HepG2 (cell line): ENCODE results near the gene ENKUR. TPM values are rescaled to one million over a fixed set of nuclear protein-coding genes. Genes with fewer than 3 reads are reported as not detected.

Experiments
- ATF4 ChIP-seq, 2 experiments: fragments of 450-650 bp in 1 of 2; sonication (generic) in 1 of 2; formaldehyde crosslinking; IDR thresholded peaks; 2 replicates each; pipeline versions ENCODE4 v1.5.0 to v1.8.0; 2020 to 2022; ENCODE audit warnings: mild to moderate bottlenecking in 1 of 2, missing genetic modification reagents in 1 of 2
- HOXA9 ChIP-seq: sonication (generic); formaldehyde crosslinking; IDR thresholded peaks from 2 replicates; pipeline ENCODE4 v1.8.1; 2022; ENCODE audit warnings: missing genetic modification reagents, mild to moderate bottlenecking, moderate library complexity, borderline replicate concordance
- KDM2A ChIP-seq: sonication (generic); formaldehyde crosslinking; IDR thresholded peaks from 2 replicates; pipeline ENCODE4 v1.4.0; 2020; ENCODE audit warnings: low read depth, missing genetic modification reagents, borderline replicate concordance
- MBNL3 ChIP-seq: fragments of 250-450 bp; sonication (Bioruptor Pico); conservative IDR thresholded peaks from 2 replicates; pipeline ENCODE4 v1.8.0; 2022; ENCODE audit warnings: mild to moderate bottlenecking, inconsistent platforms
- NFE2 ChIP-seq: sonication (generic); formaldehyde crosslinking; IDR thresholded peaks from 2 replicates; pipeline ENCODE4 v1.4.0; 2020; ENCODE audit warnings: missing genetic modification reagents
- NFKBIZ ChIP-seq: IDR thresholded peaks from 2 replicates; pipeline ENCODE4 v1.6.1; 2018; ENCODE audit warnings: missing genetic modification reagents, missing compliant biosample characterization
- PHB2 ChIP-seq: fragments of 450-650 bp; IDR thresholded peaks from 2 replicates; pipeline ENCODE4 v1.6.1; 2018; ENCODE audit not compliant: partially characterized antibody
- RBFOX2 ChIP-seq: fragments of 200-400 bp; formaldehyde crosslinking; IDR thresholded peaks from 2 replicates; pipeline ENCODE4 v1.6.1; 2017; ENCODE audit warnings: low read depth, mild to moderate bottlenecking, low read length
- RBM22 ChIP-seq: fragments of 200-400 bp; formaldehyde crosslinking; optimal IDR thresholded peaks from 2 replicates; pipeline ENCODE3; 2017; ENCODE audit warnings: mild to moderate bottlenecking, low read length, moderate library complexity
- RFX5 ChIP-seq: IDR thresholded peaks from 2 replicates; pipeline ENCODE4 v1.6.1; 2011; ENCODE audit warnings: low read depth, low read length, improper control_type of control experiment
- SIN3B ChIP-seq: fragments of 150-350 bp; IDR thresholded peaks from 2 replicates; pipeline ENCODE4 v1.6.1; 2014; ENCODE audit warnings: low read length
- SMAD1 ChIP-seq: sonication (generic); formaldehyde crosslinking; IDR thresholded peaks from 2 replicates; pipeline ENCODE4 v1.4.0; 2020; ENCODE audit warnings: missing genetic modification reagents, low read depth, mild to moderate bottlenecking, borderline replicate concordance
- XBP1 ChIP-seq: sonication (generic); formaldehyde crosslinking; IDR thresholded peaks from 2 replicates; pipeline ENCODE4 v1.5.0; 2020; ENCODE audit warnings: missing genetic modification reagents
- ZHX2 ChIP-seq, 2 experiments: sonication (generic) in 1 of 2; formaldehyde crosslinking in 1 of 2; IDR thresholded peaks; 2 replicates each; pipeline versions ENCODE4 v1.6.1 to v1.9.0; 2014 to 2022; ENCODE audit warnings: antibody characterized with exemption in 1 of 2, borderline replicate concordance in 1 of 2, inconsistent platforms in 1 of 2, low read depth in 1 of 2, missing genetic modification reagents in 1 of 2
- ZNF142 ChIP-seq: sonication (generic); formaldehyde crosslinking; IDR thresholded peaks from 2 replicates; pipeline ENCODE4 v1.4.0; 2020; ENCODE audit warnings: missing genetic modification reagents
- ZNF879 ChIP-seq: sonication (generic); formaldehyde crosslinking; IDR thresholded peaks from 2 replicates; pipeline ENCODE4 v1.8.1; 2023; ENCODE audit warnings: missing genetic modification reagents
- polyA plus RNA-seq, 8 experiments: library from polyadenylated mRNA; depleted of rRNA in 3 of 8; stranded (reverse) in 7 of 8; unstranded in 1 of 8; fragments of >200 nt; fragmentation: Illumina TruSeq in 4 of 8; extraction: Trizol in 4 of 8; gene quantifications; 2 replicates each; pipeline versions ENCODE4 v1.2.1 to v1.2.3, GENCODE V29; 2011 to 2016; ENCODE audit warnings: low read depth in 4 of 8, missing spikeins in 1 of 8, mixed read lengths in 1 of 8; ENCODE audit not compliant: insufficient read depth in 1 of 8
- total RNA-seq, 5 experiments: library from RNA; depleted of rRNA; stranded (reverse); fragments of >200 nt; fragmentation: Illumina TruSeq; extraction: Trizol; gene quantifications; 2 replicates each; pipeline ENCODE4 v1.2.3, GENCODE V29; 2016; ENCODE audit warnings: low read depth in 1 of 5

Gene ENKUR
- total and polyA plus RNA-seq, 2 of the 13 experiments (the other 11 are each of a cell fraction or from before 2014, with no cell fraction given): 0.15 TPM

DNA sequence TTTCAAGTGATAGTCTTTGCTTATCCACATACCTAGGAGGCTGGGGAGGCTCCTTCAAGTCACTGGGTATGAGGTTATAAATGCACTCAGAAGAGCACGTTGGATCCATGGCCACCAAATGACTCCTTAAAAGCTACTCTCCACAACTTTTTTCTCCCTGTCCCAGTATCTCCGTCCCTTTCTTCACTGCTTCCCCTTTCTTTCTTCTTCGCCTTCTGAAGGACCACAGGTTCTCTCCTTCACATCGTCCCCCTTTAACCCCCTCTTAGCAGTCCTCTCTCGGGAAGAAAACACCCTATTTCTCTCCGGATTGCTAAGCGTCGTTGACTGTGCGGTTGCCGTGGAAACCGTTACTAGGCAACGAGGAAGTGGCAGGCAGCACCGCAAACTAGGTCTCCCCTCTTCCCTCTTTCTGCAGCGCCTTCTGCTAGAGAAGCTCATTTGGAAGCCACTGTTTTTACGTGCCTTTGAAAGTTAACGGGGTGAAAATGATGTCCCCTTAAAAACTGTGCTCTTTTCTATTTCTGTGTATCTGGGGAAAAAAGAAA lies at the start of gene ENKUR (continued):
- TF ChIP-seq ZNF142 (CRISPR knock-in tag) (no peak), ZNF879 (no peak), SIN3B (peak; percentile 48; the same call in 1 of the 2 replicates), NFKBIZ (CRISPR knock-in tag) (no peak), SMAD1 (CRISPR knock-in tag) (no peak), PHB2 (no peak), MBNL3 (CRISPR knock-in tag) (no peak), RFX5 (peak; percentile 68; the same call in 1 of the 2 replicates), KDM2A (CRISPR knock-in tag) (no peak; the same call in 1 of the 2 replicates), ZHX2 (IDR thresholded peaks at IDR 0.05; ENCODE audit: low read depth) (no peak), ZHX2 (CRISPR knock-in tag; IDR thresholded peaks at IDR 0.05; ENCODE audit: borderline replicate concordance) (no peak), RBM22 (peak; percentile 94), RBFOX2 (no peak), ATF4 (CRISPR knock-in tag; IDR thresholded peaks at IDR 0.05) (no peak), NFE2 (CRISPR knock-in tag) (no peak), XBP1 (CRISPR knock-in tag) (no peak), HOXA9 (CRISPR knock-in tag) (peak; percentile 15; the same call in 1 of the 2 replicates)
